CD14-positive monocyte (primary cell): ENCODE data around the gene HOXB5. TPM values are rescaled to one million over a fixed set of nuclear protein-coding genes. Genes with fewer than 3 reads are reported as not detected.

Source experiments
- DNase-seq, 3 donors: peaks; one replicate each; pipeline ENCODE4 v3.0.0-alpha.2; 2011 to 2022
- H2AFZ ChIP-seq: 2 replicates; pipeline ENCODE4 v1.6.0; 2012; ENCODE audit warnings: mild to moderate bottlenecking, low read depth, low read length, inconsistent platforms; ENCODE audit not compliant: insufficient read depth, poor library complexity, severe bottlenecking
- H3K27ac ChIP-seq, 2 donors: 1 replicate in 1 of 2; 2 replicates in 1 of 2; pipeline ENCODE4 v1.5.1; 2012 to 2013; ENCODE audit warnings: low read length in 2 of 2, control low read depth in 1 of 2, inconsistent platforms in 1 of 2, low read depth in 1 of 2, mild to moderate bottlenecking in 1 of 2
- H3K27me3 ChIP-seq, 2 donors: one replicate each; pipeline versions ENCODE4 v1.6.0 to v1.6.1; 2011 to 2013; ENCODE audit warnings: low read length in 2 of 2; ENCODE audit not compliant: control insufficient read depth in 2 of 2, insufficient read depth in 2 of 2
- H3K36me3 ChIP-seq, 2 donors: replicated peaks in 1 of 2; 1 replicate in 1 of 2; 2 replicates in 1 of 2; pipeline versions ENCODE4 v1.5.1 to v1.6.1; 2012 to 2013; ENCODE audit warnings: low read length in 2 of 2, control low read depth in 1 of 2, inconsistent platforms in 1 of 2, mild to moderate bottlenecking in 1 of 2; ENCODE audit not compliant: insufficient read depth in 2 of 2, control insufficient read depth in 1 of 2
- H3K4me1 ChIP-seq, 2 donors: 1 replicate in 1 of 2; 2 replicates in 1 of 2; pipeline versions ENCODE4 v1.5.1 to v1.6.1; 2012 to 2013; ENCODE audit warnings: low read length in 2 of 2, control low read depth in 1 of 2, inconsistent platforms in 1 of 2, mild to moderate bottlenecking in 1 of 2, moderate library complexity in 1 of 2; ENCODE audit not compliant: insufficient read depth in 2 of 2, control insufficient read depth in 1 of 2
- H3K4me2 ChIP-seq: replicated peaks from 2 replicates; pipeline ENCODE3; 2012; ENCODE audit warnings: low read length, moderate library complexity, mild to moderate bottlenecking; ENCODE audit not compliant: poor library complexity, severe bottlenecking; ENCODE audit errors: extremely low read depth
- H3K4me3 ChIP-seq, 3 experiments: fragments of 200-600 bp in 1 of 3; sonication (generic) in 1 of 3; replicated peaks in 1 of 3; 1 replicate in 2 of 3; 2 replicates in 1 of 3; pipeline ENCODE4 v1.5.1; 2011 to 2013; ENCODE audit warnings: low read length in 3 of 3, mild to moderate bottlenecking in 3 of 3, control low read depth in 2 of 3, low read depth in 2 of 3, inconsistent platforms in 1 of 3, moderate library complexity in 1 of 3
- H3K79me2 ChIP-seq: 2 replicates; pipeline ENCODE4 v1.6.0; 2012; ENCODE audit warnings: mild to moderate bottlenecking, control low read depth, inconsistent platforms, low read length, moderate library complexity; ENCODE audit not compliant: insufficient read depth
- H3K9ac ChIP-seq: 2 replicates; pipeline ENCODE4 v1.6.0; 2017; ENCODE audit warnings: low read length, mild to moderate bottlenecking; ENCODE audit not compliant: insufficient read depth, poor library complexity, severe bottlenecking
- H3K9me3 ChIP-seq, 2 donors: replicated peaks in 1 of 2; 1 replicate in 1 of 2; 2 replicates in 1 of 2; pipeline versions ENCODE4 v1.5.1 to v1.6.1; 2012 to 2013; ENCODE audit warnings: low read length in 2 of 2, control low read depth in 1 of 2; ENCODE audit not compliant: control insufficient read depth in 1 of 2, insufficient read depth in 1 of 2
- H4K20me1 ChIP-seq: 2 replicates; pipeline ENCODE4 v1.6.0; 2012; ENCODE audit warnings: mild to moderate bottlenecking, low read length, control low read depth, moderate library complexity; ENCODE audit not compliant: insufficient read depth
- H3K27ac Mint-ChIP-seq, 7 donors: one replicate each; pipeline ENCODE4 v1.8.0; 2020; ENCODE audit warnings: mild to moderate bottlenecking in 7 of 7, mixed read lengths in 7 of 7, moderate library complexity in 6 of 7, inconsistent platforms in 2 of 7
- H3K27me3 Mint-ChIP-seq, 3 donors: one replicate each; pipeline ENCODE4 v1.8.0; 2021 to 2022; ENCODE audit warnings: low read depth in 3 of 3, mild to moderate bottlenecking in 3 of 3, mixed read lengths in 3 of 3, moderate library complexity in 3 of 3, inconsistent platforms in 1 of 3
- H3K36me3 Mint-ChIP-seq, 2 donors: one replicate each; pipeline ENCODE4 v1.8.0; 2020; ENCODE audit warnings: mixed read lengths in 2 of 2, inconsistent platforms in 1 of 2, mild to moderate bottlenecking in 1 of 2
- H3K4me1 Mint-ChIP-seq: one replicate; pipeline ENCODE4 v1.8.0; 2020; ENCODE audit warnings: mild to moderate bottlenecking, mixed read lengths
- H3K4me3 Mint-ChIP-seq, 2 donors: one replicate each; pipeline ENCODE4 v1.8.0; 2020; ENCODE audit warnings: mild to moderate bottlenecking in 2 of 2, mixed read lengths in 2 of 2, moderate library complexity in 1 of 2
- H3K9me3 Mint-ChIP-seq, 7 donors: one replicate each; pipeline ENCODE4 v1.8.0; 2020 to 2022; ENCODE audit warnings: mixed read lengths in 7 of 7, mild to moderate bottlenecking in 6 of 7, moderate library complexity in 6 of 7, inconsistent platforms in 2 of 7
- WGBS: methylation state at CpG from one replicate; pipeline ENCODE4 v1.1.5; 2013; ENCODE audit warnings: missing lambda C conversion rate; ENCODE audit not compliant: insufficient coverage; 5-methylcytosine and 5-hydroxymethylcytosine counted together
- intact Hi-C, 2 donors: fragments of 100-400 bp; cut with micrococcal nuclease; formaldehyde crosslinking; loops; one replicate each; pipeline versions ENCODE4 v1.15.0 to v1.15.1; 2023
- polyA plus RNA-seq, 3 donors: library from polyadenylated mRNA; depleted of rRNA in 1 of 3; unstranded in 2 of 3; stranded (reverse) in 1 of 3; fragments of 300-500 nt in 2 of 3; fragments of >200 nt in 1 of 3; fragmentation: Illumina TruSeq in 2 of 3; gene quantifications; 1 replicate in 2 of 3; 2 replicates in 1 of 3; pipeline ENCODE4 v1.2.3, GENCODE V29; 2012 to 2021
- TF ChIP-seq, protein P1 (sequence below): fragments of 200-600 bp; IDR thresholded peaks from one replicate; pipeline ENCODE4 v1.8.0; 2022; ENCODE audit warnings: antibody characterized with exemption, mild to moderate bottlenecking

The HOXB5 gene
- polyA plus RNA-seq, 3 donors, result not detected

DNA sequence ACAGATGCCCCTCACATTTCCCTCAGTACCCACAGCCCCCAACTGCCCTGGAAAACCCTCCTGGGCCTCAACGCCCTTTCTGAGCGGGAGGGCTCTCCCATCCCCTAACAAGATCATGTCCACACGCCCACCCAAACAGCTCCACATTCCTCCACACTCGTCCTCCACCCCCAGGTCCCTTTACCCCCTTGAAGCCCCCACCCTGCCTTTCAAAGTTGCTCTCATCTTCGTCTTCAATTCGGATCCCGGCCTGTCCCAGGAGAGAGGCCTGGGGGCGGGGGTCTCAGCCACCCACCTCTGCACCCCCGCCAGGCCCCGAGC lies 29.8 kb downstream of the HOXB5 start:
- peaks cover 2 to 8% of the 10 kb centered on the region in 2 donors for H3K36me3 Mint-ChIP-seq
- H3K4me1 Mint-ChIP-seq, result peaks cover 7% of the 10 kb centered on the region
- no peak for DNase-seq
- H3K4me2 ChIP-seq, result no peak overlapping the region
- 79% methylated on average over 4 of the region's 10 CpGs for WGBS
- no peak overlapping the region for H2AFZ ChIP-seq
- H3K27ac Mint-ChIP-seq, result no peak overlapping the region
- no peaks in the 10 kb centered on the region for H3K9me3 ChIP-seq
- peaks cover 0 to 4% of the 10 kb centered on the region in 2 donors for H3K4me1 ChIP-seq
- H3K27me3 Mint-ChIP-seq, result peaks cover 29 to 32% (median 31%) of the 10 kb centered on the region in 3 donors
- no peak overlapping the region for H3K9ac ChIP-seq
- intact Hi-C loops, result no loop called here
- no peak overlapping the region for H3K27ac ChIP-seq
- H3K36me3 ChIP-seq, result no peaks in the 10 kb centered on the region
- peaks cover 35 to 64% of the 10 kb centered on the region in 2 donors for H3K27me3 ChIP-seq
- TF ChIP-seq, protein P1, sequence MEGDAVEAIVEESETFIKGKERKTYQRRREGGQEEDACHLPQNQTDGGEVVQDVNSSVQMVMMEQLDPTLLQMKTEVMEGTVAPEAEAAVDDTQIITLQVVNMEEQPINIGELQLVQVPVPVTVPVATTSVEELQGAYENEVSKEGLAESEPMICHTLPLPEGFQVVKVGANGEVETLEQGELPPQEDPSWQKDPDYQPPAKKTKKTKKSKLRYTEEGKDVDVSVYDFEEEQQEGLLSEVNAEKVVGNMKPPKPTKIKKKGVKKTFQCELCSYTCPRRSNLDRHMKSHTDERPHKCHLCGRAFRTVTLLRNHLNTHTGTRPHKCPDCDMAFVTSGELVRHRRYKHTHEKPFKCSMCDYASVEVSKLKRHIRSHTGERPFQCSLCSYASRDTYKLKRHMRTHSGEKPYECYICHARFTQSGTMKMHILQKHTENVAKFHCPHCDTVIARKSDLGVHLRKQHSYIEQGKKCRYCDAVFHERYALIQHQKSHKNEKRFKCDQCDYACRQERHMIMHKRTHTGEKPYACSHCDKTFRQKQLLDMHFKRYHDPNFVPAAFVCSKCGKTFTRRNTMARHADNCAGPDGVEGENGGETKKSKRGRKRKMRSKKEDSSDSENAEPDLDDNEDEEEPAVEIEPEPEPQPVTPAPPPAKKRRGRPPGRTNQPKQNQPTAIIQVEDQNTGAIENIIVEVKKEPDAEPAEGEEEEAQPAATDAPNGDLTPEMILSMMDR, result no peak
- peaks cover 0 to 6% (median 2%) of the 10 kb centered on the region in 7 donors for H3K9me3 Mint-ChIP-seq
- no peaks in the 10 kb centered on the region for H4K20me1 ChIP-seq
- no peak overlapping the region for H3K4me3 ChIP-seq
- H3K4me3 Mint-ChIP-seq, result peak overlapping the region in 1 of 2 donors; percentile 56
- no peaks in the 10 kb centered on the region for H3K79me2 ChIP-seq

- Mint-ChIP-seq H3K27ac (no peak overlapping the region), H3K4me3 (peak overlapping the region in 1 of 2 donors; percentile 56), H3K36me3 (peaks cover 1 to 7% of the 10 kb centered on the region in 2 donors), H3K9me3 (peaks cover 0 to 4% (median under 1%) of the 10 kb centered on the region in 7 donors), H3K4me1 (peaks cover 4% of the 10 kb centered on the region), H3K27me3 (peaks cover 33 to 35% (median 35%) of the 10 kb centered on the region in 3 donors)
- H3K36me3 ChIP-seq, result no peaks in the 10 kb centered on the region
- no peak overlapping the region for H3K9ac ChIP-seq
- TF ChIP-seq, protein P1, result no peak
- H3K4me2 ChIP-seq, result no peak overlapping the region
- H3K27me3 ChIP-seq, result peaks cover 31 to 60% of the 10 kb centered on the region in 2 donors
- H4K20me1 ChIP-seq, result no peaks in the 10 kb centered on the region
- WGBS, result 96% methylated on average over 4 of the region's 6 CpGs
- H3K27ac ChIP-seq, result no peak overlapping the region
- intact Hi-C loops, result no loop called here
- peaks cover 0 to 1% of the 10 kb centered on the region in 2 donors for H3K4me1 ChIP-seq
- H3K79me2 ChIP-seq, result no peaks in the 10 kb centered on the region
- no peak for DNase-seq
- H3K9me3 ChIP-seq, result no peaks in the 10 kb centered on the region
- H2AFZ ChIP-seq, result no peak overlapping the region
- no peak overlapping the region for H3K4me3 ChIP-seq
Measured at GRCh38 chr17:48563385-48563838, 30.2 kb downstream of the HOXB5 start.
